Ishikawa (cell line): ENCODE results near the gene NTSR2.

Experiments used
- CEBPB ChIP-seq: IDR thresholded peaks from 2 replicates; pipeline ENCODE4 v1.6.1; 2012
- EGR1 ChIP-seq: IDR thresholded peaks from 2 replicates; pipeline ENCODE4 v1.6.1; 2012
- EP300 ChIP-seq: IDR thresholded peaks from 2 replicates; pipeline ENCODE4 v1.6.1; 2012; ENCODE audit warnings: borderline replicate concordance
- NFIC ChIP-seq: IDR thresholded peaks from 2 replicates; pipeline ENCODE4 v1.6.1; 2012
- RAD21 ChIP-seq: IDR thresholded peaks from 2 replicates; pipeline ENCODE4 v1.6.1; 2012; ENCODE audit warnings: low read depth
- TAF1 ChIP-seq: IDR thresholded peaks from 2 replicates; pipeline ENCODE4 v1.6.1; 2012; ENCODE audit warnings: low read depth, mild to moderate bottlenecking
- YY1 ChIP-seq: IDR thresholded peaks from 2 replicates; pipeline ENCODE4 v1.6.1; 2012; ENCODE audit warnings: low read depth
- ZBTB7A ChIP-seq: IDR thresholded peaks from 2 replicates; pipeline ENCODE4 v1.6.1; 2012; ENCODE audit warnings: low read depth
- TF ChIP-seq, protein P1 (sequence below): IDR thresholded peaks from 2 replicates; pipeline ENCODE4 v1.6.1; 2012
- TF ChIP-seq, protein P2 (sequence below): IDR thresholded peaks from 2 replicates; pipeline ENCODE4 v1.6.1; 2012; ENCODE audit warnings: low read depth, mild to moderate bottlenecking

DNA sequence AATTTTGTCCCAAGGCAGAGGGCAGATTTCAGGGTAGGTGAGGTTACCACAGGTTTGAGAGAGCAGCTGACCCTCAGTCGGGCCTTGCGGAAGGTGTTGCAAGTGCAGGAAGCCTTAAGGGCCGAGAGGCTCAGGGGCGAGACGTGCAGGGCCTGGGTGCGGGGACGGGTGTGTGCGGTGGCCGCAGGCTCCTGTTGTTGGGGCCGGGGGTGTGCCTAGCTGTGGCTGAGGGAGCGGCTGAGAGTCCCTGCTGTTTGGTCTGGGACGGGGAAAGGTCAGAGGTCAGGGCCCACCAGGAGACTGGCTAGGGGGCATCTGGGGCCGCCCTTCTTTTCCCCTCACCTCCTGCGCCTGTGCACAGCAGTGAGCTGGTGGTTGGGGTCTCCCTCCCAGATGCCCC, 52.5 kb downstream of the NTSR2 start:
- no peak for TF ChIP-seq EP300
- no peak for TF ChIP-seq TAF1
- TF ChIP-seq, protein P1, sequence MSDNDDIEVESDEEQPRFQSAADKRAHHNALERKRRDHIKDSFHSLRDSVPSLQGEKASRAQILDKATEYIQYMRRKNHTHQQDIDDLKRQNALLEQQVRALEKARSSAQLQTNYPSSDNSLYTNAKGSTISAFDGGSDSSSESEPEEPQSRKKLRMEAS = no peak
- no peak for TF ChIP-seq RAD21
- TF ChIP-seq, protein P2, sequence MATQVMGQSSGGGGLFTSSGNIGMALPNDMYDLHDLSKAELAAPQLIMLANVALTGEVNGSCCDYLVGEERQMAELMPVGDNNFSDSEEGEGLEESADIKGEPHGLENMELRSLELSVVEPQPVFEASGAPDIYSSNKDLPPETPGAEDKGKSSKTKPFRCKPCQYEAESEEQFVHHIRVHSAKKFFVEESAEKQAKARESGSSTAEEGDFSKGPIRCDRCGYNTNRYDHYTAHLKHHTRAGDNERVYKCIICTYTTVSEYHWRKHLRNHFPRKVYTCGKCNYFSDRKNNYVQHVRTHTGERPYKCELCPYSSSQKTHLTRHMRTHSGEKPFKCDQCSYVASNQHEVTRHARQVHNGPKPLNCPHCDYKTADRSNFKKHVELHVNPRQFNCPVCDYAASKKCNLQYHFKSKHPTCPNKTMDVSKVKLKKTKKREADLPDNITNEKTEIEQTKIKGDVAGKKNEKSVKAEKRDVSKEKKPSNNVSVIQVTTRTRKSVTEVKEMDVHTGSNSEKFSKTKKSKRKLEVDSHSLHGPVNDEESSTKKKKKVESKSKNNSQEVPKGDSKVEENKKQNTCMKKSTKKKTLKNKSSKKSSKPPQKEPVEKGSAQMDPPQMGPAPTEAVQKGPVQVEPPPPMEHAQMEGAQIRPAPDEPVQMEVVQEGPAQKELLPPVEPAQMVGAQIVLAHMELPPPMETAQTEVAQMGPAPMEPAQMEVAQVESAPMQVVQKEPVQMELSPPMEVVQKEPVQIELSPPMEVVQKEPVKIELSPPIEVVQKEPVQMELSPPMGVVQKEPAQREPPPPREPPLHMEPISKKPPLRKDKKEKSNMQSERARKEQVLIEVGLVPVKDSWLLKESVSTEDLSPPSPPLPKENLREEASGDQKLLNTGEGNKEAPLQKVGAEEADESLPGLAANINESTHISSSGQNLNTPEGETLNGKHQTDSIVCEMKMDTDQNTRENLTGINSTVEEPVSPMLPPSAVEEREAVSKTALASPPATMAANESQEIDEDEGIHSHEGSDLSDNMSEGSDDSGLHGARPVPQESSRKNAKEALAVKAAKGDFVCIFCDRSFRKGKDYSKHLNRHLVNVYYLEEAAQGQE = no peak
- no peak for TF ChIP-seq YY1
- TF ChIP-seq ZBTB7A = no peak
- TF ChIP-seq EGR1 = no peak
- TF ChIP-seq NFIC = no peak
- no peak for TF ChIP-seq CEBPB
